Vagina (tissue), 2 donors: Measurements from ENCODE around the gene AMZ2.

Experiments used
- POLR2AphosphoS5 ChIP-seq, 2 donors: sonication (generic); formaldehyde crosslinking; IDR thresholded peaks; one replicate each; pipeline ENCODE4 v1.9.0; 2017; ENCODE audit warnings: antibody characterized with exemption in 2 of 2, mild to moderate bottlenecking in 2 of 2, low read depth in 1 of 2; ENCODE audit not compliant: insufficient read depth in 1 of 2
- TF ChIP-seq, protein P1 (sequence below), 3 experiments: fragments of 450-650 bp in 2 of 3; fragments of 200-600 bp in 1 of 3; sonication (generic) in 1 of 3; IDR thresholded peaks; one replicate each; pipeline ENCODE4 v1.5.1; 2017 to 2019; ENCODE audit warnings: antibody characterized with exemption in 3 of 3, mild to moderate bottlenecking in 2 of 3, moderate library complexity in 2 of 3

DNA sequence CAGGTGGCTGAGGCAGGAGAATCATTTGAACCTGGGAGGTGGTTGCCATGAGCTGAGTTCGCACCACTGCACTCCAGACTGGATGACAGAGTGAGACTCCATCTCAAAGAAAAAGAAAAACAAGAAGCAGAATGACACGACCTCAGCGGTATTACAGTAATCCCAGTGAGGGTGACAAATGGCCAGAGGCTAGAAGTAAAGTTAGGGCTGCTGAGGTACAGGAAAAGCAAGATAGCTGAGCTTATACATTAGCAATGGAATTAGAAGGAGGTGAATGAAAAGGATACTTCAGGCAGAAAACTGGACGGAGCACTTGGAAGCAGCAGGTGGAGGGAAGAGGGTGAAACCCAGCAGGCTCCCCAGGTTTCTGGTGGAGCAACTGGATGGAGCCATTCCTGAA lies 26.1 kb upstream of the AMZ2 start:
- no peak for TF ChIP-seq POLR2AphosphoS5 (IDR thresholded peaks at IDR 0.05; ENCODE audit: insufficient read depth in 1 of 2, low read depth in 1 of 2)
- TF ChIP-seq, protein P1, sequence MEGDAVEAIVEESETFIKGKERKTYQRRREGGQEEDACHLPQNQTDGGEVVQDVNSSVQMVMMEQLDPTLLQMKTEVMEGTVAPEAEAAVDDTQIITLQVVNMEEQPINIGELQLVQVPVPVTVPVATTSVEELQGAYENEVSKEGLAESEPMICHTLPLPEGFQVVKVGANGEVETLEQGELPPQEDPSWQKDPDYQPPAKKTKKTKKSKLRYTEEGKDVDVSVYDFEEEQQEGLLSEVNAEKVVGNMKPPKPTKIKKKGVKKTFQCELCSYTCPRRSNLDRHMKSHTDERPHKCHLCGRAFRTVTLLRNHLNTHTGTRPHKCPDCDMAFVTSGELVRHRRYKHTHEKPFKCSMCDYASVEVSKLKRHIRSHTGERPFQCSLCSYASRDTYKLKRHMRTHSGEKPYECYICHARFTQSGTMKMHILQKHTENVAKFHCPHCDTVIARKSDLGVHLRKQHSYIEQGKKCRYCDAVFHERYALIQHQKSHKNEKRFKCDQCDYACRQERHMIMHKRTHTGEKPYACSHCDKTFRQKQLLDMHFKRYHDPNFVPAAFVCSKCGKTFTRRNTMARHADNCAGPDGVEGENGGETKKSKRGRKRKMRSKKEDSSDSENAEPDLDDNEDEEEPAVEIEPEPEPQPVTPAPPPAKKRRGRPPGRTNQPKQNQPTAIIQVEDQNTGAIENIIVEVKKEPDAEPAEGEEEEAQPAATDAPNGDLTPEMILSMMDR (IDR thresholded peaks at IDR 0.05), result no peak
